Measurements from ENCODE around the gene ATP1A1.

ATP1A1 gene

GRCh38 chr1:116415699-116416533 lies 42.9 kb downstream of the ATP1A1 start:
- no peak for DNase-seq

- DNase-seq: no peak
Observed at GRCh38 chr1:116416854-116417513, 43.9 kb downstream of the ATP1A1 start.

- no peak for DNase-seq
Observed at GRCh38 chr1:116417678-116418077, 44.6 kb downstream of the ATP1A1 start.

- peak; percentile 81 for DNase-seq
Observed at GRCh38 chr1:116418091-116418830, 45.2 kb downstream of the ATP1A1 start.

- no peak for DNase-seq
Observed at GRCh38 chr1:116420417-116421200, 47.6 kb downstream of the ATP1A1 start.

- DNase-seq: no peak
Observed at GRCh38 chr1:116424438-116424837, 51.4 kb downstream of the ATP1A1 start.

GRCh38 chr1:116424863-116425262 lies 51.8 kb downstream of the ATP1A1 start:
- DNase-seq: no peak

GRCh38 chr1:116425987-116426386 lies 52.9 kb downstream of the ATP1A1 start:
- DNase-seq: no peak

- DNase-seq: no peak
Observed at GRCh38 chr1:116426401-116426800, 53.4 kb downstream of the ATP1A1 start.

- no peak for DNase-seq
Observed at GRCh38 chr1:116428576-116428975, 55.5 kb downstream of the ATP1A1 start.

- no peak for DNase-seq
Observed at GRCh38 chr1:116429821-116430374, 56.9 kb downstream of the ATP1A1 start.

- no peak for DNase-seq
Observed at GRCh38 chr1:116431870-116432500, 58.9 kb downstream of the ATP1A1 start.

GRCh38 chr1:116432655-116433265 lies 59.7 kb downstream of the ATP1A1 start:
- no peak for DNase-seq

- DNase-seq: no peak
Observed at GRCh38 chr1:116433275-116434257, 60.5 kb downstream of the ATP1A1 start.

GRCh38 chr1:116434849-116435248 lies 61.8 kb downstream of the ATP1A1 start:
- no peak for DNase-seq

- no peak for DNase-seq
Observed at GRCh38 chr1:116435806-116436610, 63.0 kb downstream of the ATP1A1 start.

- DNase-seq: no peak
Observed at GRCh38 chr1:116436611-116436970, 63.5 kb downstream of the ATP1A1 start.

GRCh38 chr1:116439701-116440100 lies 66.7 kb downstream of the ATP1A1 start:
- DNase-seq: no peak

- no peak for DNase-seq
Observed at GRCh38 chr1:116440731-116441130, 67.7 kb downstream of the ATP1A1 start.
